ENCODE measurements around the gene ANKEF1.

DNA sequence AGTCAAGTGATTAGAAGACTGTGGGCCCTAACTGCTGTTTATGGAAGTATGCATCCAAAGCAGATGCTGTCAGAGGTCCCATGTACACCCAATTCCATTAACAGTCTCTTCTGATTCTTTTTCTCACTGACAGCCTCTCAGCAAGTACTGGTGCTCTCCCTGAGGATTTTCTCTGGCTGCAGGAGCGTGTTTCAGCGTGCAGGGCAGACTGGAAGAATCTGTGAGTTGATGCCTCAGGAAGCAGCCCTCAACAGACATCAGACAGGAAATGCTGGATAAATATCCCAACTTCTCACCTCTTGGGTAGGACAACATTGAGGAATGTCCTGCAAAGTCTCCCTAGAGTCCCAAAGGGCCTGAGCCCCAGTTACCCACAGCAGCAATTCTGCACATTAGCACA, 40.8 kb downstream of the ANKEF1 start:
- TF ChIP-seq POLR2A (IDR thresholded peaks at IDR 0.05; ENCODE audit: extremely low read depth, insufficient read length) (no peak), MYC (IDR thresholded peaks at IDR 0.05; ENCODE audit: low read depth, low read length) (no peak)
- TF ChIP-seq, protein P1, sequence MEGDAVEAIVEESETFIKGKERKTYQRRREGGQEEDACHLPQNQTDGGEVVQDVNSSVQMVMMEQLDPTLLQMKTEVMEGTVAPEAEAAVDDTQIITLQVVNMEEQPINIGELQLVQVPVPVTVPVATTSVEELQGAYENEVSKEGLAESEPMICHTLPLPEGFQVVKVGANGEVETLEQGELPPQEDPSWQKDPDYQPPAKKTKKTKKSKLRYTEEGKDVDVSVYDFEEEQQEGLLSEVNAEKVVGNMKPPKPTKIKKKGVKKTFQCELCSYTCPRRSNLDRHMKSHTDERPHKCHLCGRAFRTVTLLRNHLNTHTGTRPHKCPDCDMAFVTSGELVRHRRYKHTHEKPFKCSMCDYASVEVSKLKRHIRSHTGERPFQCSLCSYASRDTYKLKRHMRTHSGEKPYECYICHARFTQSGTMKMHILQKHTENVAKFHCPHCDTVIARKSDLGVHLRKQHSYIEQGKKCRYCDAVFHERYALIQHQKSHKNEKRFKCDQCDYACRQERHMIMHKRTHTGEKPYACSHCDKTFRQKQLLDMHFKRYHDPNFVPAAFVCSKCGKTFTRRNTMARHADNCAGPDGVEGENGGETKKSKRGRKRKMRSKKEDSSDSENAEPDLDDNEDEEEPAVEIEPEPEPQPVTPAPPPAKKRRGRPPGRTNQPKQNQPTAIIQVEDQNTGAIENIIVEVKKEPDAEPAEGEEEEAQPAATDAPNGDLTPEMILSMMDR (IDR thresholded peaks at IDR 0.05; ENCODE audit: low read depth, low read length): no peak
